ENCODE results near the gene CELF5. TPM values are rescaled to one million over a fixed set of nuclear protein-coding genes. Genes with fewer than 3 reads are reported as not detected.

Gene CELF5
- total and polyA plus RNA-seq, 9 donors: 1.3 to 6.4 (median 2.8) TPM

DNA sequence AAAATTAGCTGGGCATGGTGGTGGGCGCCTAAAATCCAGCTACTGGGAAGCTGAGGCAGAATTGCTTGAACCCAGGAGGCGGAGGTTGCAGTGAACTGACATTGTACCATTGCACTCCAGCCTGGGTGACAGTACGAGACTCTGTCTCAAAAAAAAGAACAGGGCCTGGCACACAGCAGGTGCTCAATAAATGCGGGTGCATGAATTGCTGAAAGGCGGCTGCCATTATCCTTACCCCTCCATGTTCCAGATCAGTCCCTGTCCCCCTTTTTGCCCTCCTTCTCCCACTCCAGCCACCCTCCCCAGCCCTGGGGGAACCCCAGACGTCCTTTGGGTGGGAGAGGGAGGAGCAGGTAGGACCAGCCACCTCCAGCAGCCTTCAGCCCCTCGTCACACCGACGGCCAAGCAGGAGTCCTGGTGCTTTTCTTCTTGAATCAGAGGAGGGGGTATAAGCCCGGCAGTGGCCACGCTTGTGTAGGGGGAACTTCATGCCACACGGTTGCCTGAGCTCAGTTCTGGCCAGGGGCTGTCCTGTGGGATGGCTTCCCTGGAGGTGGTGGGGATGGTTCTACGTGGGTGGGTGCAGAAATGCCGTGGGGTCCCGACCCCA, 121.5 kb downstream of the CELF5 start:
- intact Hi-C loops (cut with DNase I): loop anchor here in 1 of 4 donors (10.0 kb wide), 1 partner anchor 59 kb away; no protein-coding TSS in a partner anchor
- Histone ChIP-seq H3K27me3 (no peaks in the 10 kb centered on the region), H3K36me3 (no peaks in the 10 kb centered on the region), H3K4me1 (ENCODE audit: insufficient read depth) (peaks cover 16% of the 10 kb centered on the region), H3K4me3 (no peak overlapping the region), H3K9me3 (no peaks in the 10 kb centered on the region), H3K27ac (peak overlapping the region; percentile 88)
- TF ChIP-seq, protein P1, sequence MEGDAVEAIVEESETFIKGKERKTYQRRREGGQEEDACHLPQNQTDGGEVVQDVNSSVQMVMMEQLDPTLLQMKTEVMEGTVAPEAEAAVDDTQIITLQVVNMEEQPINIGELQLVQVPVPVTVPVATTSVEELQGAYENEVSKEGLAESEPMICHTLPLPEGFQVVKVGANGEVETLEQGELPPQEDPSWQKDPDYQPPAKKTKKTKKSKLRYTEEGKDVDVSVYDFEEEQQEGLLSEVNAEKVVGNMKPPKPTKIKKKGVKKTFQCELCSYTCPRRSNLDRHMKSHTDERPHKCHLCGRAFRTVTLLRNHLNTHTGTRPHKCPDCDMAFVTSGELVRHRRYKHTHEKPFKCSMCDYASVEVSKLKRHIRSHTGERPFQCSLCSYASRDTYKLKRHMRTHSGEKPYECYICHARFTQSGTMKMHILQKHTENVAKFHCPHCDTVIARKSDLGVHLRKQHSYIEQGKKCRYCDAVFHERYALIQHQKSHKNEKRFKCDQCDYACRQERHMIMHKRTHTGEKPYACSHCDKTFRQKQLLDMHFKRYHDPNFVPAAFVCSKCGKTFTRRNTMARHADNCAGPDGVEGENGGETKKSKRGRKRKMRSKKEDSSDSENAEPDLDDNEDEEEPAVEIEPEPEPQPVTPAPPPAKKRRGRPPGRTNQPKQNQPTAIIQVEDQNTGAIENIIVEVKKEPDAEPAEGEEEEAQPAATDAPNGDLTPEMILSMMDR (IDR thresholded peaks at IDR 0.05): no peak
- no peak for TF ChIP-seq POLR2A (IDR thresholded peaks at IDR 0.05)
- no peak for TF ChIP-seq EP300 (IDR thresholded peaks at IDR 0.05)
- WGBS, 3 donors: 53 to 61% (median 57%) methylated on average over 14 to 15 of the region's 15 CpGs
- peak in 1 of 5 donors; percentile 49 for DNase-seq

Other genes starting within 250 kb of the CELF5 start
- gene TLE6, start 247.1 kb upstream of the CELF5 start, total RNA-seq: 1 to 10 TPM in 2 of 7 donors, under 1 TPM in 5; 0.41 to 1.2 (median 0.79) TPM
- 1 to 10 TPM in 1 of 2 donors, under 1 TPM in 1; 0.70 to 1.2 TPM for gene TLE6, start 247.1 kb upstream of the CELF5 start, polyA plus RNA-seq
- gene TLE2, start 195.4 kb upstream of the CELF5 start, total RNA-seq: 10 to 100 TPM; 31.1 to 43.9 (median 36.4) TPM
- 10 to 100 TPM; 15.1 to 21.4 TPM for gene TLE2, start 195.4 kb upstream of the CELF5 start, polyA plus RNA-seq
- 100 to 1,000 TPM; 274 to 670 (median 503) TPM for gene TLE5, start 162.2 kb upstream of the CELF5 start, total RNA-seq
- gene TLE5, start 162.2 kb upstream of the CELF5 start, polyA plus RNA-seq: 100 to 1,000 TPM; 241 to 530 TPM
- 10 to 100 TPM; 27.3 to 66.7 (median 57.1) TPM for gene GNA11, start 130.3 kb upstream of the CELF5 start, total RNA-seq
- 10 to 100 TPM; 44.0 to 46.2 TPM for gene GNA11, start 130.3 kb upstream of the CELF5 start, polyA plus RNA-seq
- 1 to 10 TPM; 1.2 to 4.8 (median 1.4) TPM for gene GNA15, start 88.6 kb upstream of the CELF5 start, total RNA-seq
- 1 to 10 TPM; 1.2 to 1.9 TPM for gene GNA15, start 88.6 kb upstream of the CELF5 start, polyA plus RNA-seq
- 1 to 10 TPM in 1 of 7 donors, under 1 TPM in 5, not detected in 1; 0.20 to 1.1 (median 0.49) TPM for gene S1PR4, start 45.9 kb upstream of the CELF5 start, total RNA-seq
- gene S1PR4, start 45.9 kb upstream of the CELF5 start, polyA plus RNA-seq: 1 to 10 TPM in 1 of 2 donors, not detected in 1; 1.0 TPM
- 10 to 100 TPM; 11.4 to 43.6 (median 25.2) TPM for gene NCLN, start 38.7 kb upstream of the CELF5 start, total RNA-seq
- 10 to 100 TPM in 1 of 2 donors, 1 to 10 TPM in 1; 5.3 to 22.1 TPM for gene NCLN, start 38.7 kb upstream of the CELF5 start, polyA plus RNA-seq
- 100 to 1,000 TPM in 5 of 7 donors, 10 to 100 TPM in 2; 62.0 to 345 (median 283) TPM for gene NFIC, start 141.9 kb downstream of the CELF5 start, total RNA-seq
- gene NFIC, start 141.9 kb downstream of the CELF5 start, polyA plus RNA-seq: 10 to 100 TPM; 31.9 to 71.1 TPM

Measured in ovary (tissue), 9 donors.